ENCODE data around the gene FAM222A. TPM values are rescaled to one million over a fixed set of nuclear protein-coding genes. Genes with fewer than 3 reads are reported as not detected.
"Not testable (repeated sequence)": the region's sequence is repeated elsewhere in the genome, so short reads cannot be mapped to it uniquely, and the experiment has no call there.

Gene FAM222A
- total RNA-seq, 1 donor from 2014 or later = 0.20 TPM

GRCh38 chr12:109693653-109694600, 19.7 kb upstream of the FAM222A start:
- DNase-seq (ENCODE audit: low read depth in 2 of 2) = no peak

GRCh38 chr12:109694629-109695028, 19.0 kb upstream of the FAM222A start:
- DNase-seq (ENCODE audit: low read depth in 2 of 2) = not testable (repeated sequence)

GRCh38 chr12:109695416-109695815, 18.2 kb upstream of the FAM222A start:
- no peak for DNase-seq (ENCODE audit: low read depth in 2 of 2)

- DNase-seq (ENCODE audit: low read depth in 2 of 2) = no peak
Measured at GRCh38 chr12:109695961-109696461, 17.6 kb upstream of the FAM222A start.

- DNase-seq (ENCODE audit: low read depth in 2 of 2) = no peak
Measured at GRCh38 chr12:109696485-109697269, 16.9 kb upstream of the FAM222A start.

- no peak for DNase-seq (ENCODE audit: low read depth in 2 of 2)
Measured at GRCh38 chr12:109697270-109697553, 16.4 kb upstream of the FAM222A start.

- no peak for DNase-seq (ENCODE audit: low read depth in 2 of 2)
Measured at GRCh38 chr12:109697877-109698468, 15.7 kb upstream of the FAM222A start.

GRCh38 chr12:109698820-109699219, 14.8 kb upstream of the FAM222A start:
- no peak for DNase-seq (ENCODE audit: low read depth in 2 of 2)

- DNase-seq (ENCODE audit: low read depth in 2 of 2) = no peak
Measured at GRCh38 chr12:109701064-109701463, 12.6 kb upstream of the FAM222A start.

GRCh38 chr12:109702111-109702841, 11.3 kb upstream of the FAM222A start:
- DNase-seq (ENCODE audit: low read depth in 2 of 2) = no peak

- no peak for DNase-seq (ENCODE audit: low read depth in 2 of 2)
Measured at GRCh38 chr12:109703684-109704083, 9.9 kb upstream of the FAM222A start.

- DNase-seq (ENCODE audit: low read depth in 2 of 2) = no peak
Measured at GRCh38 chr12:109704371-109705098, 9.1 kb upstream of the FAM222A start.

GRCh38 chr12:109705291-109705690, 8.3 kb upstream of the FAM222A start:
- DNase-seq (ENCODE audit: low read depth in 2 of 2) = no peak

- DNase-seq (ENCODE audit: low read depth in 2 of 2) = no peak
Measured at GRCh38 chr12:109706398-109706746, 7.3 kb upstream of the FAM222A start.

GRCh38 chr12:109706747-109707469, 6.7 kb upstream of the FAM222A start:
- no peak for DNase-seq (ENCODE audit: low read depth in 2 of 2)

GRCh38 chr12:109707470-109707821, 6.2 kb upstream of the FAM222A start:
- no peak for DNase-seq (ENCODE audit: low read depth in 2 of 2)

- DNase-seq (ENCODE audit: low read depth in 2 of 2) = no peak
Measured at GRCh38 chr12:109708939-109709338, 4.7 kb upstream of the FAM222A start.

- DNase-seq (ENCODE audit: low read depth in 2 of 2) = no peak
Measured at GRCh38 chr12:109709401-109709991, 4.1 kb upstream of the FAM222A start.

- DNase-seq (ENCODE audit: low read depth in 2 of 2) = no peak
Measured at GRCh38 chr12:109710205-109710746, 3.3 kb upstream of the FAM222A start.
